C4-2B (cell line): ENCODE data around the gene EEPD1.

Experiments used
- ZFX ChIP-seq: fragments of 450-650 bp; IDR thresholded peaks from 2 replicates; pipeline ENCODE4 v1.6.1; 2017
- TF ChIP-seq, protein P1 (sequence below): fragments of 450-650 bp; conservative IDR thresholded peaks from 2 replicates; pipeline ENCODE4 v1.5.1; 2017; ENCODE audit warnings: mild to moderate bottlenecking

DNA sequence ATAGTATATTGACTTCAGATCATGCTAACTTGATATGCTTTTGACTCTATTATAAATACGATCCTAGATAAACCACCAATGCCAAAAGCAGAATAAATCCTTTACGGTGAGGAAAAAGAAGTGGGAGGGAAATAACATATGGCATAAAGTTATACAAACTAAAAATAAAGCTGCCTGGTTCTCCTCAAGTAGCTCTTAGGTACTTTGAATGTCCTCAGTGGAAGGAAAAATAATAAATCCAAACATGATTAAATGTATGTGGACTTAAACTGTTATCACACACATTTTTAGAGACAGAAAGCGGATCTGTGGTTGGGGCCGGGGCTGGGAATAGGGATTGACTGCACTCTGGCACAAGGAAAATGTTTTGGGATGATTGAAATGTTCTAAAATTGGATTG lies 23.6 kb downstream of the EEPD1 start:
- TF ChIP-seq, protein P1, sequence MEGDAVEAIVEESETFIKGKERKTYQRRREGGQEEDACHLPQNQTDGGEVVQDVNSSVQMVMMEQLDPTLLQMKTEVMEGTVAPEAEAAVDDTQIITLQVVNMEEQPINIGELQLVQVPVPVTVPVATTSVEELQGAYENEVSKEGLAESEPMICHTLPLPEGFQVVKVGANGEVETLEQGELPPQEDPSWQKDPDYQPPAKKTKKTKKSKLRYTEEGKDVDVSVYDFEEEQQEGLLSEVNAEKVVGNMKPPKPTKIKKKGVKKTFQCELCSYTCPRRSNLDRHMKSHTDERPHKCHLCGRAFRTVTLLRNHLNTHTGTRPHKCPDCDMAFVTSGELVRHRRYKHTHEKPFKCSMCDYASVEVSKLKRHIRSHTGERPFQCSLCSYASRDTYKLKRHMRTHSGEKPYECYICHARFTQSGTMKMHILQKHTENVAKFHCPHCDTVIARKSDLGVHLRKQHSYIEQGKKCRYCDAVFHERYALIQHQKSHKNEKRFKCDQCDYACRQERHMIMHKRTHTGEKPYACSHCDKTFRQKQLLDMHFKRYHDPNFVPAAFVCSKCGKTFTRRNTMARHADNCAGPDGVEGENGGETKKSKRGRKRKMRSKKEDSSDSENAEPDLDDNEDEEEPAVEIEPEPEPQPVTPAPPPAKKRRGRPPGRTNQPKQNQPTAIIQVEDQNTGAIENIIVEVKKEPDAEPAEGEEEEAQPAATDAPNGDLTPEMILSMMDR: no peak
- TF ChIP-seq ZFX: no peak
